Measurements from ENCODE around the gene GOLM1.
A peak's percentile ranks its signal among the peaks of the same experiment; 100 is the strongest.
"Not testable (repeated sequence)": the region's sequence is repeated elsewhere in the genome, so short reads cannot be mapped to it uniquely, and the experiment has no call there.

Gene GOLM1

GRCh38 chr9:86079865-86080469, 19.4 kb downstream of the GOLM1 start:
- DNase-seq, result peak in 2 of 3 experiments; percentile 44 to 69

- no peak for DNase-seq
These were observed 19.9 kb downstream of the GOLM1 start for GRCh38 chr9:86079421-86079831.

- no peak for DNase-seq
These were observed 20.6 kb downstream of the GOLM1 start for GRCh38 chr9:86078731-86079130.

GRCh38 chr9:86077276-86077675, 22.1 kb downstream of the GOLM1 start:
- DNase-seq, result no peak

GRCh38 chr9:86075132-86076109, 23.9 kb downstream of the GOLM1 start:
- DNase-seq, result no peak

GRCh38 chr9:86073839-86074238, 25.5 kb downstream of the GOLM1 start:
- DNase-seq, result peak in 1 of 3 experiments; percentile 47

- DNase-seq, result no peak
These were observed 26.9 kb downstream of the GOLM1 start for GRCh38 chr9:86072394-86072877.

GRCh38 chr9:86069206-86069869, 30.0 kb downstream of the GOLM1 start:
- DNase-seq, result no peak

GRCh38 chr9:86064220-86064619, 35.1 kb downstream of the GOLM1 start:
- no peak for DNase-seq

GRCh38 chr9:86062845-86063693, 36.3 kb downstream of the GOLM1 start:
- no peak for DNase-seq

- DNase-seq, result no peak
These were observed 37.2 kb downstream of the GOLM1 start for GRCh38 chr9:86061972-86062739.

- no peak for DNase-seq
These were observed 41.9 kb downstream of the GOLM1 start for GRCh38 chr9:86057491-86057890.

- no peak for DNase-seq
These were observed 44.7 kb downstream of the GOLM1 start for GRCh38 chr9:86054695-86055094.

- no peak for DNase-seq
These were observed 46.5 kb downstream of the GOLM1 start for GRCh38 chr9:86052556-86053468.

GRCh38 chr9:86048018-86048742, 51.2 kb downstream of the GOLM1 start:
- not testable (repeated sequence) for DNase-seq

GRCh38 chr9:86047361-86047760, 52.0 kb downstream of the GOLM1 start:
- no peak for DNase-seq

- DNase-seq, result no peak
These were observed 52.4 kb downstream of the GOLM1 start for GRCh38 chr9:86046930-86047341.

- no peak for DNase-seq
These were observed 53.2 kb downstream of the GOLM1 start for GRCh38 chr9:86046071-86046636.

GRCh38 chr9:86045654-86046053, 53.7 kb downstream of the GOLM1 start:
- no peak for DNase-seq
